Natural killer cell treated with Interleukin-12 subunit alpha and Interleukin-12 subunit beta and Interleukin-15 and Interleukin-18, amount 100 ng/mL, for 72 hours (primary cell): ENCODE data around the gene NELFE. TPM values are rescaled to one million over a fixed set of nuclear protein-coding genes. Genes with fewer than 3 reads are reported as not detected.
"Not testable (repeated sequence)": the region's sequence is repeated elsewhere in the genome, so short reads cannot be mapped to it uniquely, and the experiment has no call there.

Experiments
- ATAC-seq, 2 donors: fragments of 150-1000 bp; cut with Tn5 transposase in 1 of 2; sonication (Bioruptor Pico), chemical (Tn5 transposase) in 1 of 2; 2 replicates each; pipeline ENCODE4 v1.10.0; 2021
- DNase-seq: peaks from one replicate; pipeline ENCODE4 v3.0.0; 2022; ENCODE audit warnings: low spot score
- H3K27ac Mint-ChIP-seq, 2 donors: 1 replicate in 1 of 2; 2 replicates in 1 of 2; pipeline ENCODE4 v1.8.0; 2022; ENCODE audit warnings: mixed read lengths in 2 of 2, mild to moderate bottlenecking in 1 of 2, moderate library complexity in 1 of 2
- H3K27me3 Mint-ChIP-seq, 2 donors: 1 replicate in 1 of 2; 2 replicates in 1 of 2; pipeline ENCODE4 v1.8.0; 2022; ENCODE audit warnings: mixed read lengths in 2 of 2
- H3K36me3 Mint-ChIP-seq: one replicate; pipeline ENCODE4 v1.8.0; 2022; ENCODE audit warnings: mixed read lengths
- H3K4me1 Mint-ChIP-seq, 2 donors: 1 replicate in 1 of 2; 2 replicates in 1 of 2; pipeline ENCODE4 v1.8.0; 2022; ENCODE audit warnings: low read depth in 2 of 2, mixed read lengths in 2 of 2, mild to moderate bottlenecking in 1 of 2
- H3K4me3 Mint-ChIP-seq: one replicate; pipeline ENCODE4 v1.8.0; 2022; ENCODE audit warnings: mixed read lengths
- H3K9me3 Mint-ChIP-seq: 2 replicates; pipeline ENCODE4 v1.8.0; 2022; ENCODE audit warnings: mixed read lengths
- total RNA-seq, 2 donors: library from RNA; stranded (reverse); gene quantifications; one replicate each; pipeline ENCODE4 v1.2.3, GENCODE V29; 2022

NELFE gene
- total RNA-seq, 2 donors from 2014 or later = 61.5 to 78.0 TPM

GRCh38 chr6:31980998-31981397 lies 22.2 kb upstream of the NELFE start:
- not testable (repeated sequence) for H3K27me3 Mint-ChIP-seq, H3K4me1 Mint-ChIP-seq, H3K27ac Mint-ChIP-seq, H3K4me3 Mint-ChIP-seq, H3K9me3 Mint-ChIP-seq, DNase-seq, ATAC-seq, H3K36me3 Mint-ChIP-seq

DNA sequence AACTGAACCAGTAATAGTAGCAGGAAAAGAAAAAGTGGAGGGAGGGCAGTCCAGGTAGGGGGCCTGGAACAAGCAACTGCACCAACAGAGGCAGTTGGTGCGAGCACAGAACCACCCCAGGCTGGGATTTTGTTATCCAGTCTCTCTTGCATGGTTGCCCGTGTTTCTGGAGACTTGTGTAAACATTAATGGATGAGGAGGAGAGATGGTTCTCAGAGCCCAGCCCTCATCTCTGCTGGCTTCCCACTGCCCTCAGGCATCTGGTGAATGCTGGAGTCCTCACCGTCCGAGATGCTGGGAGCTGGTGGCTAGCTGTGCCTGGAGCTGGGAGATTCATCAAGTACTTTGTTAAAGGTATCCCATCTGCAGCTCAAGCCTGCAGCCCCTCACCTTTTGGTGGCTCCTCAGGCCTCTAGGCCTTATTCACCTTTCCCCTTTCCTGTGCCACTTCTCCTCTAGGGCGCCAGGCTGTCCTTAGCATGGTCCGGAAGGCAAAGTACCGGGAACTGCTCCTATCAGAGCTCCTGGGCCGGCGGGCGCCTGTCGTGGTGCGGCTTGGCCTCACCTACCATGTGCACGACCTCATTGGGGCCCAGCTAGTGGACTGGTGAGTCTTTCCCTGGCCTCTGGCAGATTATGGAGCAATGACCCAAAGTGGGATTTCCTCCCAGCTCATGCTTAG lies 21.6 kb upstream of the NELFE start:
- ATAC-seq, H3K27me3 Mint-ChIP-seq: not testable (repeated sequence)

DNA sequence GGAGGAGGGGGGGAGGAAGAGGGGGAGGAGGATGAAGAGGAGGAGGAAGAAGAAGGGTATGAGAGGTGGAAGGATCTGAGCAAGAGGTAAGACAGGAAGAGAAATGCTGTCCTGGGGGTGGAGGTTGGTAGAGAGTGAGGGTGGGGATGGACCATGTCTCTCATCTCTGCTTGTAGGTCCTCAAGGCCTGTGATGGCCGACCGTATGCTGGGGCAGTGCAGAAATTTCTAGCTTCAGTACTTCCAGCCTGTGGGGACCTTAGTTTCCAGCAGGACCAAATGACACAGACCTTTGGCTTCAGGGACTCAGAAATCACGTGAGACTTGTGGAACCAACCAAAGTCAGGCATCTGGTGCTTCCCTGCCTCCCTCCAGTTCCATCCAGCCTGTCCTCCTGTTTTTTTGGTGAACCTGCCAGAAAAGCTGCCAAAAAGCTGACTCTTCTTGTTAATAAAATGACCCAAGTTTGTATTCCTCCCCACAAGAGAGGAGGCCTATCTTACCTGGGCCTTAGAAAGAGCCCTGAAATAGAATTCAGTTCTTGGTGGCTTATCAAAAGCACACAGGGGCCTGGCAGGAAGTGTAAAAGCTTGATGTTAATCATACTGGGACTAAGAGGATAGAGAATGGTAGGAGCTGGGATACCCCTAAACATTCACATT lies 20.6 kb upstream of the NELFE start:
- DNase-seq (peak; percentile 18), ATAC-seq (no peak)
- Mint-ChIP-seq H3K36me3 (no peaks in the 10 kb centered on the region), H3K27me3 (no peaks in the 10 kb centered on the region), H3K4me3 (no peak overlapping the region), H3K4me1 (peaks cover 1 to 2% of the 10 kb centered on the region in 2 donors), H3K9me3 (no peaks in the 10 kb centered on the region), H3K27ac (peak overlapping the region in 1 of 2 donors; percentile 31)

More for the DNA sequence above, 21.6 kb upstream of the NELFE start:
- H3K36me3 Mint-ChIP-seq, DNase-seq, H3K4me3 Mint-ChIP-seq, H3K4me1 Mint-ChIP-seq, H3K9me3 Mint-ChIP-seq: not testable (repeated sequence)
- H3K27ac Mint-ChIP-seq = peak overlapping the region in 1 of 2 donors; percentile 31

DNA sequence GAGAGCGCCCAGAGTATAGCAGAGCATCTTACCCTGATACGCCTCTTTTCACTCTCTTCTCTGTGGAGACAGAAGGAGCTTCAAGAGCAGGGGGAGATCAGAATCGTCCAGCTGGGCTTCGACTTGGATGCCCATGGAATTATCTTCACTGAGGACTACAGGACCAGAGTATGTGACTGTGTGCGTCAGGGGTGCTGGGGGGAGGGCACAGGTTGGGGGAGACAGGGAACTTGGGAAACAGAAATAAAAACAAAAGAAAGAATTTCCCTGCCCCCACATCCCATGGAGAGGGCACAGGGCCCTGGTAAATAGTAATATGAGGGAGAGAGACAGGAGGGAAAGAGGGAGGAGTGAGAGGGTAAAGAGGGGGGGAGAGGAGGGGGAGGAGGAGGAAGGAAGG lies 20.1 kb upstream of the NELFE start:
- Mint-ChIP-seq H3K4me1 (peaks cover 6 to 7% of the 10 kb centered on the region in 2 donors), H3K9me3 (no peaks in the 10 kb centered on the region), H3K27me3 (no peaks in the 10 kb centered on the region), H3K4me3 (no peak overlapping the region), H3K36me3 (no peaks in the 10 kb centered on the region), H3K27ac (no peak overlapping the region)
- DNase-seq (no peak), ATAC-seq (no peak)

DNA sequence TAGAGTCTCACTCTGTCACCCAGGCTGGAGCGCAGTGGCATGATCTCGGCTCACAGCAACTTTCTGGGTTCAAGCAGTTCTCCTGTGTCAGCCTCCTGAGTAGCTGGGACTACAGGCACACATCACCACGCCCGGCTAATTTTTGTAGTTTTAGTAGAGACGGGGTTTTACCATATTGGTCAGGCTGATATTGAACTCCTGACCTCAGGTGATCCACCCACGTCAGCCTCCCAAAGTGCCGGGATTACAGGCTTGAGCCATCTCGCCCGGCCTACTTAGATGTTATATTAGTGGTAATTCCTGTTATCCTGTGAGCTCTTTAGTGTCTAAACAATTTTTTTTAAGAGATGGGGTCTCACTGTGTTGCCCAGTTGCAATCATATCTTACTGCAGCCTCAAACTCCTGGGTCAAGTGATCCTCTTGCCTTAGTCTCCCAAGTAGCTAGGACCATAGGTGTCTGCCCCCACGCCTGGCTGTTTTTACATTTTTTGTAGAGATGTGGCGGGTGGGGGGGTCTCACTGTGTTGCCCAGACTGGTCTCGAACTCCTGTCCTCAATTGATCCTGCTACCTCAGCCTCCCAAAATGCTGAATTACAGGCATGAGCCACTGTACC lies 19.2 kb upstream of the NELFE start:
- ATAC-seq (no peak), DNase-seq (no peak)
- no peak overlapping the region for H3K4me3 Mint-ChIP-seq
- no peaks in the 10 kb centered on the region for H3K9me3 Mint-ChIP-seq
- peaks cover 15 to 16% of the 10 kb centered on the region in 2 donors for H3K4me1 Mint-ChIP-seq
- peaks cover 7% of the 10 kb centered on the region for H3K36me3 Mint-ChIP-seq
- no peak overlapping the region for H3K27ac Mint-ChIP-seq
- H3K27me3 Mint-ChIP-seq = no peaks in the 10 kb centered on the region

DNA sequence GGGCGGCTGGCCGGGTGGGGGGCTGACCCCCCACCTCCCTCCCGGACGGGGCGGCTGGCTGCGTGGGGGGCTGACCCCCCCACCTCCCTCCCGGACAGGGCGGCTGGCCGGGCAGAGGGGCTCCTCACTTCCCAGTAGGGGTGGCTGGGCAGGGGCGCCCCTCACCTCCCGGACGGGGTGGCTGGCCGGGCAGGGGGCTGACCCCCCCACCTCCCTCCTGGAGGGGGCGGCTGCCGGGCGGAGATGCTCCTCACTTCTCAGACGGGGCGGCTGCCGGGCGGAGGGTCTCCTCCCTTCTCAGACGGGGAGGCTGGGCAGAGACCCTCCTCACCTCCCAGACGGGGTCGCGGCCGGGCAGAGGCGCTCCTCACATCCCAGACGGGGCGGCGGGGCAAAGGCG lies 17.3 kb upstream of the NELFE start:
- H3K4me3 Mint-ChIP-seq, H3K36me3 Mint-ChIP-seq, ATAC-seq, H3K9me3 Mint-ChIP-seq, DNase-seq, H3K27me3 Mint-ChIP-seq, H3K27ac Mint-ChIP-seq: not testable (repeated sequence)
- peaks cover 21 to 22% of the 10 kb centered on the region in 2 donors for H3K4me1 Mint-ChIP-seq

GRCh38 chr6:31972709-31973350 lies 14.1 kb upstream of the NELFE start:
- peak overlapping the region; percentile 99 for H3K4me3 Mint-ChIP-seq
- no peaks in the 10 kb centered on the region for H3K27me3 Mint-ChIP-seq
- no peaks in the 10 kb centered on the region for H3K9me3 Mint-ChIP-seq
- no peak for DNase-seq
- peaks cover 29 to 32% of the 10 kb centered on the region in 2 donors for H3K4me1 Mint-ChIP-seq
- peak overlapping the region; percentile 91 to 99 for H3K27ac Mint-ChIP-seq
- no peak for ATAC-seq
- peaks cover 7% of the 10 kb centered on the region for H3K36me3 Mint-ChIP-seq

DNA sequence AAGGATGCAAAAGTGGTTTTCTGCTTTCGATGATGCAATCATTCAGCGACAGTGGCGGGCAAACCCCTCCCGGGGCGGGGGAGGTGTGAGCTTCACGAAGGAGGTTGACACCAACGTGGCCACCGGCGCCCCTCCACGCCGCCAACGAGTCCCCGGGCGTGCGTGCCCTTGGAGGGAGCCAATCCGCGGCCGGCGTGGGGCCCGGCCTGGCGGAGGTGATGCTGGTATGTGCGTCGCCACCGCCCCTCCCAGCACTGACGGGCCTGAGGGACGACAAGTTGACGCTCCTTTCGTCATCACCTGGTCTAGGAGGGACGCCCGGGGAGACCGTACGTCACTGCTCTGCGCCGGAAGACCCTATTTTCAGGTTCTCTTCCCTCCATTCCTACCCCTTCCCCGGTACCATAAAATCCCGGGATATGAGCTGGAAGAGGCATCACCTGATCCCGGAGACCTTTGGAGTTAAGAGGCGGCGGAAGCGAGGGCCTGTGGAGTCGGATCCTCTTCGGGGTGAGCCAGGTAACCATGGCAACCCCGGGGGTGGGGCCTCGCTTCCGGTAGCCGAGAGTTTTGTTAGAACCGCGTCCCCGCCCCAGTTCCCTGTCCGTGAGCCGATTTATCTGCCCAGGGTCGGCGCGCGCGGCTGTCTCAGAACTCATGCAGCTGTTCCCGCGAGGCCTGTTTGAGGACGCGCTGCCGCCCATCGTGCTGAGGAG lies 13.4 kb upstream of the NELFE start, which contains the start of gene DXO:
DXO (minus strand) TSS at position 146 of the 716 bp plus-strand sequence. CDS start 463 bp downstream, outside the sequence.
- H3K27me3 Mint-ChIP-seq = no peaks in the 10 kb centered on the region

GRCh38 chr6:31971279-31971992 lies 12.7 kb upstream of the NELFE start:
- H3K36me3 Mint-ChIP-seq = peaks cover 7% of the 10 kb centered on the region

More for the DNA sequence above, 13.4 kb upstream of the NELFE start, which contains the start of gene DXO:
- H3K9me3 Mint-ChIP-seq = no peaks in the 10 kb centered on the region
- DNase-seq (peak; percentile 100), ATAC-seq (peak; percentile 97 to 98)
- peak within 1 kb of the TSS; percentile 99 for H3K4me3 Mint-ChIP-seq
- H3K36me3 Mint-ChIP-seq = peaks cover 7% of the 10 kb centered on the region
- H3K27ac Mint-ChIP-seq = peak within 1 kb of the TSS; percentile 91 to 99
- peaks cover 29 to 39% of the 10 kb centered on the region in 2 donors for H3K4me1 Mint-ChIP-seq

DNA sequence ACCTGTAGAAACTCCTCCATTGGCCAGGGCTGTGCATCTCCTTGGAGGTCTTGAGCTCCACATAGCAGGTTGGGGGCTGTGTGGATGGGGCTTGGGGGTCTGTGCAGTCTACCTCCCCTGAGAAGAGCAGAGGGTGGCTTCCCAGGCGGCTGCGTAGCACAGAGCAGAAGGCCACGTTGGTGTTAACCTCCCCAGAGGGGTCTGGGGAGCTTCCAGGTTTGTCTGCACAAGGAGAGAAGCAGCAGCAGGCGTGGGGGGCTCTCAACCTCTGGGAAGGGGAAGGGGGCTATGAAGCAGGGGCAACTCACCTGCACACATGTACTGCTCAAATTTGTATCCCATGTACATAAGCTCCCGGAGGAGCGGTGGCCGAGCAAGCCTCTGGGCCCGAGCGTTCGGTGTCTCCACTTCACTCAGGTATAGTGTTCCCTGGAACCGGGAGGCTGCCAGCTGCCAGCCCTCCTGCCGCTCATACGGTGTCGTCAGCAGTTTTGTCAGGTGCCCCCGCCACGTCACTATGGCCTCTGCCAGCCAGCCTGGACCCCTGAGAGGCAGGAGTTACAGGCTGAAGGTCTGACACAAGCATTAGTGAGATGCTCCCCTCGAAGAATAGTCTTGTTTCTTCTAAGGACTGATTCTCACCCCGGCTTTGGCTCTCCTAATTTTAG lies 12.0 kb upstream of the NELFE start:
- H3K9me3 Mint-ChIP-seq = no peaks in the 10 kb centered on the region
- H3K27me3 Mint-ChIP-seq = no peaks in the 10 kb centered on the region
- H3K27ac Mint-ChIP-seq = peak overlapping the region; percentile 91 to 99
- H3K36me3 Mint-ChIP-seq = peaks cover 11% of the 10 kb centered on the region
- ATAC-seq (no peak), DNase-seq (peak; percentile 54)
- peaks cover 29 to 39% of the 10 kb centered on the region in 2 donors for H3K4me1 Mint-ChIP-seq
- peak overlapping the region; percentile 99 for H3K4me3 Mint-ChIP-seq

More at GRCh38 chr6:31971279-31971992, 12.7 kb upstream of the NELFE start:
- peak overlapping the region; percentile 99 for H3K4me3 Mint-ChIP-seq
- peak overlapping the region; percentile 91 to 99 for H3K27ac Mint-ChIP-seq
- H3K9me3 Mint-ChIP-seq = no peaks in the 10 kb centered on the region
- DNase-seq (peak; percentile 51), ATAC-seq (no peak)
- no peaks in the 10 kb centered on the region for H3K27me3 Mint-ChIP-seq
- H3K4me1 Mint-ChIP-seq = peaks cover 29 to 39% of the 10 kb centered on the region in 2 donors

- peak; percentile 54 for DNase-seq
- H3K4me3 Mint-ChIP-seq = peak overlapping the region; percentile 53
- peaks cover 29 to 39% of the 10 kb centered on the region in 2 donors for H3K4me1 Mint-ChIP-seq
- ATAC-seq = no peak
- no peaks in the 10 kb centered on the region for H3K27me3 Mint-ChIP-seq
- H3K27ac Mint-ChIP-seq = peak overlapping the region; percentile 91 to 99
- H3K36me3 Mint-ChIP-seq = peaks cover 13% of the 10 kb centered on the region
- H3K9me3 Mint-ChIP-seq = no peaks in the 10 kb centered on the region
Observed at GRCh38 chr6:31969712-31970603, 11.2 kb upstream of the NELFE start.
